Thyroid gland (tissue), 4 donors: ENCODE data around the gene TTC21A. TPM values are rescaled to one million over a fixed set of nuclear protein-coding genes. Genes with fewer than 3 reads are reported as not detected.
A peak's percentile ranks its signal among the peaks of the same experiment; 100 is the strongest.

Experiments
- DNase-seq, 2 donors: peaks; one replicate each; pipeline ENCODE4 v3.0.0-alpha.2; 2019
- H3K27ac ChIP-seq, 3 donors: fragments of 200-600 bp; sonication (generic); 1 replicate in 2 of 3; 2 replicates in 1 of 3; pipeline ENCODE4 v1.5.1; 2016 to 2019; ENCODE audit warnings: mild to moderate bottlenecking in 1 of 3, moderate library complexity in 1 of 3
- H3K27me3 ChIP-seq: fragments of 200-600 bp; sonication (generic); one replicate; pipeline ENCODE4 v1.5.1; 2019
- H3K36me3 ChIP-seq, 2 donors: fragments of 200-600 bp; sonication (generic); one replicate each; pipeline ENCODE4 v1.5.1; 2016 to 2019
- H3K4me1 ChIP-seq, 2 donors: fragments of 200-600 bp; sonication (generic); one replicate each; pipeline ENCODE4 v1.5.1; 2017 to 2019
- H3K4me3 ChIP-seq, 3 donors: fragments of 200-600 bp; sonication (generic); replicated peaks in 1 of 3; 1 replicate in 2 of 3; 2 replicates in 1 of 3; pipeline ENCODE4 v1.5.1; 2016; ENCODE audit warnings: mild to moderate bottlenecking in 1 of 3
- H3K9me3 ChIP-seq: fragments of 200-600 bp; sonication (generic); one replicate; pipeline ENCODE4 v1.5.1; 2017
- POLR2A ChIP-seq, 2 donors: fragments of 450-650 bp; IDR thresholded peaks; one replicate each; pipeline ENCODE4 v1.6.1; 2017; ENCODE audit warnings: antibody characterized with exemption in 2 of 2, mild to moderate bottlenecking in 2 of 2, moderate library complexity in 1 of 2
- WGBS, 2 donors: methylation state at CpG; one replicate each; pipeline ENCODE4 v1.1.5; 2017; 5-methylcytosine and 5-hydroxymethylcytosine counted together
- intact Hi-C: fragments of 100-400 bp; cut with DNase I; formaldehyde crosslinking; loops from one replicate; pipeline ENCODE4 v1.15.1; 2023
- total RNA-seq, 4 donors: library from RNA; depleted of rRNA; stranded (reverse); fragments of >200 nt; gene quantifications; one replicate each; pipeline ENCODE4 v1.2.3, GENCODE V29; 2016
- TF ChIP-seq, protein P1 (sequence below), 6 experiments: fragments of 200-600 bp in 3 of 6; fragments of 450-650 bp in 3 of 6; sonication (generic) in 3 of 6; IDR thresholded peaks; one replicate each; pipeline ENCODE4 v1.5.1; 2016 to 2019; ENCODE audit warnings: antibody characterized with exemption in 6 of 6, mild to moderate bottlenecking in 2 of 6, inconsistent platforms in 1 of 6, moderate library complexity in 1 of 6

TTC21A gene
- total RNA-seq, 4 donors from 2014 or later, result 8.9 to 17.8 (median 11.7) TPM

GRCh38 chr3:39144095-39144747 lies 36.7 kb downstream of the TTC21A start:
- Histone ChIP-seq H3K27me3 (no peaks in the 10 kb centered on the region), H3K27ac (no peak overlapping the region), H3K36me3 (peaks cover 42 to 46% of the 10 kb centered on the region in 2 donors), H3K4me1 (peaks cover 66 to 74% of the 10 kb centered on the region in 2 donors), H3K9me3 (no peaks in the 10 kb centered on the region), H3K4me3 (no peak overlapping the region)
- DNase-seq, result no peak
- WGBS, 2 donors, result 89 to 95% methylated on average over 20 of the region's 20 CpGs
- intact Hi-C loops, result loop anchor here (5.0 kb wide), 1 partner anchor 38 kb away; no protein-coding TSS in a partner anchor
- TF ChIP-seq, protein P1, sequence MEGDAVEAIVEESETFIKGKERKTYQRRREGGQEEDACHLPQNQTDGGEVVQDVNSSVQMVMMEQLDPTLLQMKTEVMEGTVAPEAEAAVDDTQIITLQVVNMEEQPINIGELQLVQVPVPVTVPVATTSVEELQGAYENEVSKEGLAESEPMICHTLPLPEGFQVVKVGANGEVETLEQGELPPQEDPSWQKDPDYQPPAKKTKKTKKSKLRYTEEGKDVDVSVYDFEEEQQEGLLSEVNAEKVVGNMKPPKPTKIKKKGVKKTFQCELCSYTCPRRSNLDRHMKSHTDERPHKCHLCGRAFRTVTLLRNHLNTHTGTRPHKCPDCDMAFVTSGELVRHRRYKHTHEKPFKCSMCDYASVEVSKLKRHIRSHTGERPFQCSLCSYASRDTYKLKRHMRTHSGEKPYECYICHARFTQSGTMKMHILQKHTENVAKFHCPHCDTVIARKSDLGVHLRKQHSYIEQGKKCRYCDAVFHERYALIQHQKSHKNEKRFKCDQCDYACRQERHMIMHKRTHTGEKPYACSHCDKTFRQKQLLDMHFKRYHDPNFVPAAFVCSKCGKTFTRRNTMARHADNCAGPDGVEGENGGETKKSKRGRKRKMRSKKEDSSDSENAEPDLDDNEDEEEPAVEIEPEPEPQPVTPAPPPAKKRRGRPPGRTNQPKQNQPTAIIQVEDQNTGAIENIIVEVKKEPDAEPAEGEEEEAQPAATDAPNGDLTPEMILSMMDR (IDR thresholded peaks at IDR 0.05), result no peak
- no peak for TF ChIP-seq POLR2A (IDR thresholded peaks at IDR 0.05)

- TF ChIP-seq POLR2A (IDR thresholded peaks at IDR 0.05), result no peak
- TF ChIP-seq, protein P1 (IDR thresholded peaks at IDR 0.05), result no peak
- 96 to 97% methylated on average over 19 to 23 of the region's 23 CpGs for WGBS, 2 donors
- intact Hi-C loops, result loop anchor here (5.0 kb wide), 1 partner anchor 37 kb away; no protein-coding TSS in a partner anchor
- H3K27ac ChIP-seq, result no peak overlapping the region
- no peaks in the 10 kb centered on the region for H3K27me3 ChIP-seq
- H3K36me3 ChIP-seq, result peaks cover 42 to 46% of the 10 kb centered on the region in 2 donors
- H3K9me3 ChIP-seq, result no peaks in the 10 kb centered on the region
- no peak overlapping the region for H3K4me3 ChIP-seq
- no peak for DNase-seq
- H3K4me1 ChIP-seq, result peaks cover 66 to 74% of the 10 kb centered on the region in 2 donors
Observed at GRCh38 chr3:39144748-39145380, 37.4 kb downstream of the TTC21A start.

GRCh38 chr3:39146083-39146501 lies 38.6 kb downstream of the TTC21A start:
- Histone ChIP-seq H3K27ac (peak overlapping the region in 2 of 3 donors; percentile 59 to 100), H3K9me3 (no peaks in the 10 kb centered on the region), H3K4me1 (peaks cover 66 to 74% of the 10 kb centered on the region in 2 donors), H3K36me3 (peaks cover 42 to 46% of the 10 kb centered on the region in 2 donors), H3K27me3 (no peaks in the 10 kb centered on the region), H3K4me3 (no peak overlapping the region)
- intact Hi-C loops, result no loop called here
- TF ChIP-seq POLR2A (IDR thresholded peaks at IDR 0.05), result no peak
- TF ChIP-seq, protein P1 (IDR thresholded peaks at IDR 0.05), result no peak
- WGBS, 2 donors, result 72 to 76% methylated on average over 10 to 11 of the region's 11 CpGs
- no peak for DNase-seq

- no peak for TF ChIP-seq POLR2A (IDR thresholded peaks at IDR 0.05)
- TF ChIP-seq, protein P1 (IDR thresholded peaks at IDR 0.05), result no peak
- DNase-seq, result peak; percentile 44 to 59
- peak overlapping the region; percentile 60 to 100 (median 99) for H3K27ac ChIP-seq
- intact Hi-C loops, result no loop called here
- 28 to 46% methylated on average over 7 to 15 of the region's 15 CpGs for WGBS, 2 donors
- no peaks in the 10 kb centered on the region for H3K27me3 ChIP-seq
- H3K4me3 ChIP-seq, result peak overlapping the region in 1 of 3 donors; percentile 5
- H3K36me3 ChIP-seq, result peaks cover 42 to 46% of the 10 kb centered on the region in 2 donors
- no peaks in the 10 kb centered on the region for H3K9me3 ChIP-seq
- H3K4me1 ChIP-seq, result peaks cover 66 to 72% of the 10 kb centered on the region in 2 donors
Observed at GRCh38 chr3:39146611-39147591, 39.4 kb downstream of the TTC21A start.
